IMR-90 (cell line): ENCODE data around the gene HMOX2.

Source experiments
- CEBPB ChIP-seq: IDR thresholded peaks from 2 replicates; pipeline ENCODE4 v1.6.1; 2012; ENCODE audit warnings: low read depth, low read length, improper control_type of control experiment
- CHD1 ChIP-seq: IDR thresholded peaks from 2 replicates; pipeline ENCODE4 v1.6.1; 2012; ENCODE audit warnings: low read depth, low read length, improper control_type of control experiment
- FOS ChIP-seq: fragments of 150-350 bp; IDR thresholded peaks from 2 replicates; pipeline ENCODE4 v1.6.1; 2016; ENCODE audit warnings: low read depth, low read length
- MAFK ChIP-seq: IDR thresholded peaks from 2 replicates; pipeline ENCODE4 v1.6.1; 2012; ENCODE audit warnings: low read depth, low read length, improper control_type of control experiment
- MXI1 ChIP-seq: IDR thresholded peaks from 2 replicates; pipeline ENCODE4 v1.6.1; 2012; ENCODE audit warnings: low read depth, mild to moderate bottlenecking, low read length, moderate library complexity, borderline replicate concordance
- NFE2L2 ChIP-seq: fragments of 150-350 bp; IDR thresholded peaks from 2 replicates; pipeline ENCODE4 v1.6.1; 2016; ENCODE audit warnings: low read depth, mild to moderate bottlenecking, low read length
- POLR2A ChIP-seq: IDR thresholded peaks from 2 replicates; pipeline ENCODE4 v1.6.1; 2012; ENCODE audit warnings: mild to moderate bottlenecking, low read depth, low read length
- RAD21 ChIP-seq: IDR thresholded peaks from 2 replicates; pipeline ENCODE4 v1.6.1; 2012; ENCODE audit warnings: low read length, improper control_type of control experiment
- RCOR1 ChIP-seq: IDR thresholded peaks from 2 replicates; pipeline ENCODE4 v1.6.1; 2012; ENCODE audit warnings: mild to moderate bottlenecking, low read length, improper control_type of control experiment; ENCODE audit not compliant: insufficient replicate concordance
- RFX5 ChIP-seq: IDR thresholded peaks from 2 replicates; pipeline ENCODE4 v1.8.0; 2012; ENCODE audit warnings: low read depth, mild to moderate bottlenecking, low read length, moderate library complexity
- SMC3 ChIP-seq: fragments of 150-350 bp; IDR thresholded peaks from 2 replicates; pipeline ENCODE4 v1.6.1; 2016; ENCODE audit warnings: low read depth, mild to moderate bottlenecking, antibody characterized with exemption, low read length, moderate library complexity
- TF ChIP-seq, protein P1 (sequence below): conservative IDR thresholded peaks from 2 replicates; pipeline ENCODE4 v1.5.1; 2012; ENCODE audit warnings: mild to moderate bottlenecking, low read depth, low read length, improper control_type of control experiment
- TF ChIP-seq, protein P2 (sequence below): fragments of 150-350 bp; IDR thresholded peaks from 2 replicates; pipeline ENCODE4 v1.6.1; 2016; ENCODE audit warnings: low read depth, mild to moderate bottlenecking, low read length, moderate library complexity, borderline replicate concordance

DNA sequence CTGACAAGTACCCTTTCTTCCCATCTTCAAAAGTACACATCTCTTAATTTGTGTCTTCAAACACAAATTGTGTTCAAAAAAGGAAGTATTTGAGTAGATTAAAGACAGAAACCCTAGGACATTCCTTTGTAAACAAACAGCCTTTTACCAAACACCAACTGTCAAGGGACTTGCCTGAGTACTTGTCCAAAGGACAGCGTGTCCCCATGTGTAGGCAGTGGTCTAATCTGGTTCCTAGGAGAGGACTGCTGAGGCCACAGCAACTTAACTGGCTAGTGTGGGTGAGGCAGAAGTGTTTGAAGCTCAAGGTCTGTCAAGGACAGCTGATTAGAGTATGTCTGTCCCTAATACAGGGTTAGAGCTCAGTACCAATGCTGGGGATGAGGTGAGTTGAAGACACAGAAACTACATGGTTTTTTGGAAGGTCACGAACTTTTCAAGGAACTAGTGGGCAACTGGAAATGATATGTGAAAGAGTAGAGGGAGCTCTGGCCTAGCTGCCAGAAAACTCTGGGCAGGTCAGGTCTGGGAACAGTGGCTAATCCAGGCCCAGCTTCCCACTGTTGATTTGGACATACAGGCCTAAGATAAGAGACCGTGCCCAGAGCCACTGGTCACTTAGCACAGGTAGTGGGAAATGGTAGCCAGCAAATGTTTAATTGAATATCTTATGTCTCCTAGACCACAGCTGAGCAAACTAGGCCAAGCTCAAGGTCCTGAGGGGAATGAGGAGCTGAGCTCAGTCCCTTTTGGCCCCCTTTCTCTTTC, 10.1 kb downstream of the HMOX2 start:
- TF ChIP-seq, protein P1, sequence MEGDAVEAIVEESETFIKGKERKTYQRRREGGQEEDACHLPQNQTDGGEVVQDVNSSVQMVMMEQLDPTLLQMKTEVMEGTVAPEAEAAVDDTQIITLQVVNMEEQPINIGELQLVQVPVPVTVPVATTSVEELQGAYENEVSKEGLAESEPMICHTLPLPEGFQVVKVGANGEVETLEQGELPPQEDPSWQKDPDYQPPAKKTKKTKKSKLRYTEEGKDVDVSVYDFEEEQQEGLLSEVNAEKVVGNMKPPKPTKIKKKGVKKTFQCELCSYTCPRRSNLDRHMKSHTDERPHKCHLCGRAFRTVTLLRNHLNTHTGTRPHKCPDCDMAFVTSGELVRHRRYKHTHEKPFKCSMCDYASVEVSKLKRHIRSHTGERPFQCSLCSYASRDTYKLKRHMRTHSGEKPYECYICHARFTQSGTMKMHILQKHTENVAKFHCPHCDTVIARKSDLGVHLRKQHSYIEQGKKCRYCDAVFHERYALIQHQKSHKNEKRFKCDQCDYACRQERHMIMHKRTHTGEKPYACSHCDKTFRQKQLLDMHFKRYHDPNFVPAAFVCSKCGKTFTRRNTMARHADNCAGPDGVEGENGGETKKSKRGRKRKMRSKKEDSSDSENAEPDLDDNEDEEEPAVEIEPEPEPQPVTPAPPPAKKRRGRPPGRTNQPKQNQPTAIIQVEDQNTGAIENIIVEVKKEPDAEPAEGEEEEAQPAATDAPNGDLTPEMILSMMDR: no peak
- TF ChIP-seq RAD21: no peak
- TF ChIP-seq FOS: no peak
- TF ChIP-seq POLR2A: no peak
- no peak for TF ChIP-seq MAFK
- no peak for TF ChIP-seq RCOR1
- TF ChIP-seq CEBPB: no peak
- TF ChIP-seq MXI1: no peak
- TF ChIP-seq CHD1: no peak
- no peak for TF ChIP-seq NFE2L2
- no peak for TF ChIP-seq SMC3
- no peak for TF ChIP-seq RFX5
- TF ChIP-seq, protein P2, sequence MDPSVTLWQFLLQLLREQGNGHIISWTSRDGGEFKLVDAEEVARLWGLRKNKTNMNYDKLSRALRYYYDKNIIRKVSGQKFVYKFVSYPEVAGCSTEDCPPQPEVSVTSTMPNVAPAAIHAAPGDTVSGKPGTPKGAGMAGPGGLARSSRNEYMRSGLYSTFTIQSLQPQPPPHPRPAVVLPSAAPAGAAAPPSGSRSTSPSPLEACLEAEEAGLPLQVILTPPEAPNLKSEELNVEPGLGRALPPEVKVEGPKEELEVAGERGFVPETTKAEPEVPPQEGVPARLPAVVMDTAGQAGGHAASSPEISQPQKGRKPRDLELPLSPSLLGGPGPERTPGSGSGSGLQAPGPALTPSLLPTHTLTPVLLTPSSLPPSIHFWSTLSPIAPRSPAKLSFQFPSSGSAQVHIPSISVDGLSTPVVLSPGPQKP: no peak
